Endometrium (tissue), 2 donors: Measurements from ENCODE around the gene CES4A.
"Not testable (repeated sequence)": the region's sequence is repeated elsewhere in the genome, so short reads cannot be mapped to it uniquely, and the experiment has no call there.

Experiments
- FAIRE-seq: peaks from 2 replicates; lab custom pipeline; 2012; peaks lifted over from hg19 to GRCh38; lab: Jason Lieb, UNC
- donor health status: control.
- donor health status: control.

CES4A gene

DNA sequence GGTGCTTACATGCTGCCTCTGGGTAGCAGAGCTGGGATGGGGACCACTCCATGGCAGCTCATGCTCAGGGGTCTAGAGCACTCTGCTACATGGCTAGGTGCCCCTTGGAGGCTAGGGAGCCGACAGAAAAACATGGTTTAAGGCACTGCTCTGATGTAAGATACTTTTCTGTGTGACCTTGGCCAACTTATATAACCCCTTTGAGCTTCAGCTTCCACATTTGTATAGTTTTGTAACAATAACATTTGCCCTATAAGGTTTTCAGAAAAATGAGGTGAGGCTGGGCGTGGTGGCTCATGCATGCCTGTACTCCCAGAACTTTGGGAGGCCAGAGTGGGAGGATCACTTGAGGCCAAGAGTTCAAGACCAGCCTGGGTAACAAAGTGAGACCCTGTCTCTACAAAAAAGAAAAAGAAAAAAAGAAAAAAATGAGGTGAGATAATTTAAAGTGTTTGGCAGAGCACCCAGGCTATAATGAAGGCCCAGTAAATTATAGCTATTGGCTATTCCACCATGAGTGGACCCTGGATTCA, 3.2 kb downstream of the CES4A start:
- FAIRE-seq: no peak

- not testable (repeated sequence) for FAIRE-seq
Observed at GRCh38 chr16:66993558-66993957, 5.2 kb downstream of the CES4A start.

DNA sequence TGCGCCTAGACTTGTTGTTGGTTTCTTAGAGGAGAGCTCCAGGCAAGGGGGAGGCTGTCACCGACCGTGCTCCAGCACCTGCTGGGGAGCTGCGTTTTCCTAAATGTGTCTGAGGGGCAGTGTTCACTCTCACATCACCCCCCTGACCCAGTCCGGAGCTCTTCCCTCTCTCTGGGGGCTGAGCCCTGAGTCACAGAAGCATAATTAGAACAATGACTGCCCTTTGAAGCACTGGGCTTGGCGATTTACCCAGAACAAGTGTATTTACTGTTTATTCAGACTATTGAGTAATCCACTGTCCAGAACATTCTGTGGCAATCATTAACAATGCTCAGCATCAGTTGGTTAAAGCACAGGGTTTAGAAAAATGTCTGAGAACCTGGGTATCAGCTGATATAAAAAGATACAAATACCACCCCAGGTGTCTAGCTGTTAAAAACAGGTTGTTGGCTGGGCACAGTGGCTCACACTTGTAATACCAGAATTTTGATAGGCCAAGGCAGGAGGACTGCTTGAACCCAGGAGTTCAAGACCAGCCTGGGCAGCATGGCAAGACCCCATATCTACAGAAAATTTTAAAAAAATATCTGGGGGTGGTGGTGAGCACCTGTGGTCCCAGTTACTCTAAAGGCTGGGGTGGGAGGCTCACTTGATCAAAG, 8.1 kb downstream of the CES4A start:
- FAIRE-seq: no peak

GRCh38 chr16:66996983-66997358, 8.6 kb downstream of the CES4A start:
- no peak for FAIRE-seq

DNA sequence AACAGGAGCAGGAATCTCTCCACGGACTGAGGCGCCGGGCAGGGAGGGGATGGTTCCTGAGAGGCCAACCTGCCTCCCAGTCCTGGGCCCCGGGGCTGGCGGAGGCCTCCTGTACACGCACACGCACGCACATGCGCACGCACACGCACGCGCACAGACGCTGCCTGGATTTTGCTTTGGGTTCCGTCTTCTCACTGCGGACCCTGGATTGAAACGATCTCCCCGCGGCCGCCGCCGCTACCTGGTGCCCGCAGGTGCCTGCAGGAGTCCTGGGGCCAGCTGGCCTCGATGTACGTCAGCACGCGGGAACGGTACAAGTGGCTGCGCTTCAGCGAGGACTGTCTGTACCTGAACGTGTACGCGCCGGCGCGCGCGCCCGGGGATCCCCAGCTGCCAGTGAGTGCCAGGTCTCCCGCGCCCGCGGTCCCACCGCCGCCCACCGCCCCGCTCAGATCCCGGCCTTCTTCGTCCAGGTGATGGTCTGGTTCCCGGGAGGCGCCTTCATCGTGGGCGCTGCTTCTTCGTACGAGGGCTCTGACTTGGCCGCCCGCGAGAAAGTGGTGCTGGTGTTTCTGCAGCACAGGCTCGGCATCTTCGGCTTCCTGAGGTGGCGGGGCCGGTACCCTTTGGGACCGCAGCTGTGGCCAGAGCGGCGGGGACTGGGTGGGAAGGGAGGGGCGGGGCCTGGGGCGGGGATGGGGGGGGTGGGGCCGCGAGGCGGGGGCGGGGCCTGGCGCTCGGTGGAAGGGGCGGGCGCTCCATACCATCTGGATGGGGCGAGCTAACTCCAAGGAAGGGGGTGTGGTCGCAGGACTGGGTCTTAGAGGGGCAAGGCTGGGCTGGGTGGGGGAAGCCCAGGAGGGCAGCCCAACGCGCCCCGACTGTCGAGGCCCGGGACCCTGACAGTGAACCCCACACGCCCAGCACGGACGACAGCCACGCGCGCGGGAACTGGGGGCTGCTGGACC, 12.3 kb downstream of the CES4A start:
- FAIRE-seq: no peak

DNA sequence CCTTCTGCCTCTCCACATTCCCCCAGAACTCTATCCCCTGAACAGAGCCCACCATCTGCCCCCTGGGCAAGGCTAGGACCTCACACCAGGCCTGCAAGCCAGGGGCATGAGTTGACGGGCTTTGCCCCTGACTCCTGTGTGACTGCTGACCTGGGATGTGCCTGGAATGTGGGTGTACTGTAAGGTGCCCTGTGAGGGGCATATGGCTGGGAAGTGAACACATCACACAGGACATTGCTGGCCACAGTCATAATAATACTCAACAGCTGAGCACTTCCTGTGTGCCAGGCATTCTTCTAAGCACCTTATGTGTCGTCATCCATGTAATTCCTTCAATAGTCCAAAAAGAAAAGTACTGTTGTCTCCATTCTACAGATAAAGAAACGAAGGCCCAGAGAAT, 13.3 kb downstream of the CES4A start:
- no peak for FAIRE-seq

- FAIRE-seq: no peak
Observed at GRCh38 chr16:67006930-67007658, 18.7 kb downstream of the CES4A start.

- no peak for FAIRE-seq
Observed at GRCh38 chr16:67009158-67009557, 20.8 kb downstream of the CES4A start.

DNA sequence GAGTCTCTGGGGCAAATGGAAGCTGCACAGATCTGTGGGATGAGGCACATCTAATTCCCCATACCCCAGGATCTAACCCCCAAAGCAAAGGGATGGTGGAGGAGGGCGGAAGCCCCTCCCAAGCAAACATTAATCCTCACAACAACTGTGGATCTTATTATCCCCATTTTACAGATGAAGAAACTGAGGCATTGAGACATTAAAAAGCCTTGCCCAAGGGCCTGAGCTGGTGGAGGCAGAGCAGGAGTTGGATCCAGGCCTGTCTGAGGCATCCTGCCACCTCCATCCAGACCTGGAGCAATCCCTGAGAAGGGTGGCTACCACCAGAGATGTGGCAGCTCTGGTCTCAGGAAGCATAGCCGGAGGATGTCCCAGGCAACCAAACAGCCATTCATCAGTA, 22.9 kb downstream of the CES4A start:
- FAIRE-seq: no peak

DNA sequence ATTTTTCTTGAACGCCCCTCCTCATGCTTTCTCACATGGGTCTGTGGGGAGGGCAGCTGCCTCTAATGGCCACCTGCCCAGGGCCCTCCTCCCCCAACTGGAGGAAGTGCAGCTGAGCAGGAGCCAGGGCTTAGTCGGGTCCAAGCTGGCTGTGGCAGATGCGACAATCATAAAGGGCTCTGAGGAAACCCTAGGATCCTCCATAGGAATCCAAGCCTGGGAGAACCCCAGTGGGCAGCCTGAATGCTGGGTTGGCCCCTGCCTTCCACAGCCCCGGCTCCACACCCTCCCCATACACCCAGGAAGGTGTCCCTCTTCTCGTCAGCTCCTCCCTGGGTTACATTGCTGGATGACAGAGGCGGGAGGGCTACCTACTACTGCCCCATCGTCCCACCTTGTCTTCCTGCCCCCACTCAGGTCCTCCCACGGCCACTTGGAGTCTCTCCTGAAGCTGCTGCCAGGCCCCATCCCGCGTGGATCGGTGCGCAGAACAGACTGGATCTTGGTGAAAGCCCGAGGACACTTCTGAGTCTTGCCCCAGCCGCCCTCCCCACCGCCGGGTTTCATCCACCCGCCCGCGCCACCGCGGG, 24.9 kb downstream of the CES4A start:
- no peak for FAIRE-seq

GRCh38 chr16:67013823-67014633, 25.6 kb downstream of the CES4A start:
- FAIRE-seq: no peak

DNA sequence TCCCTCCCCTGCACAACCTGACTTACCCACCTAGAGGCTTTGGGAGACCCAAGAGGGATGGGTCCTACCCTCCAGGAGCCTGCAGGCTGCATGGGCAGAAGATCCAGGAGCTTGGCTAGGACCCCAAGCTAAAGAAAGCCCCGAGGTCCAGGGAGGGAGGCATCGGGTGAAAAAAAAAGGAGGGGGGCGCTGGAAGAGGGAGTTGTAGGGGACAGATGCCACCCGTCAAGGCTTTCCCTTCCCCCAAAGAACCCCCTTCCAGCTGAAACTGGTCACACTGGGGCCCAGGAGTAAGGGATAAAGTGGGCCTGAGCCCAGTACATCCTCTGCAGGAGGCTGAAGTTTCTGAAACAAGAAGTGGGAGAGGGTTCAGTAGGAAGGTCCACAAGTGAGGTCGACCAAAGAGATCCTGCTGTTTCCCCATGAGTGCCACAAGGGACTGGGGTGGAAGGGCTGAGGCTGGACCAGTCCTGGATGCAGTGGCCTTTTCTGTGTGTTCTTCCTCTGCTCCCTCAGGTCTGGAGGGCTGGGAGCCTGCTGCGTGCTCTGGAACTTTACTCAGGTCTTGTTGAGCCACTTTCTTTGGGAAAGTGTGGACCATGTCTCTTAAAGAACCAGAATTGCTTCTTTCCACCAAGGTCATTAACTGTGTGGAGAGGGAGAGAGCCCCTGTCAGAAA, 26.4 kb downstream of the CES4A start:
- FAIRE-seq: no peak

DNA sequence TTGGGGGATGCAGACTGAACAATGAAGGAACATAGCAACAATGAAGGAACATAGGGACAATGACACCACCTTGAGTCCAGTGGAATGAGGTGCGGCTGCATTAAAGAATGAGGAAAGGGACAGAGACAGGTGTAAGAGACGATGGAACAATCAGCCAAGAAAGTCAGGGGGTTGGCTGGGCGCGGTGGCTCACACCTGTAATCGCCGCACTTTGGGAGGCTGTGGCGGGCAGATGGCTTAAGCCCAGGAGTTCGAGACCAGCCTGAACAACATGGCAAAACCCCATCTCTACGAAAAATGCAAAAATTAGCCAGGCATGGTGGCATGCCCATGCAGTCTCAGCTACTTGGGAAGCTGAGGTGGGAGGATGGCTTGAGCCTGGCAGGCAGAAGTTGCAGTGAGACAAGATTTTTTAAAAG, 26.9 kb downstream of the CES4A start:
- no peak for FAIRE-seq

DNA sequence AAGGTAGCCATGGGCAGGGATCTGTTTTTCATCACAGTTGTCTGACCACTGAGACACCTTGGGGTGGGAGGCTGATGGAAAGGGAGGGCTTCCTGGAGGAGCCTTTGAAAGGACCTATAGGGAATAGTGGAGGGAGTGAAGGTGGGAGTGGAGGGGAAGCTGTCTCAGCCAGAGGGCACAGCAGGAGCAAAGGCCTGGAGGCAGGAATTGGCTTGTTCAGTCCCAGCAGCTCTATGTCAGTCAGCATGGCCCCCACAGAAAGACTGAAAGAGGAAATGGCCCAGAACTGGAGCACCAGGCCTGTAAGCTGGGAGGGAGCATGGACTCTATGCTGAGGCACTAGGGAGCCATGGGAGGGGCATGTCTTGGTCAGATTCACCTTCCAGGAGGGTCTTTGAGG, 27.8 kb downstream of the CES4A start:
- FAIRE-seq: no peak

DNA sequence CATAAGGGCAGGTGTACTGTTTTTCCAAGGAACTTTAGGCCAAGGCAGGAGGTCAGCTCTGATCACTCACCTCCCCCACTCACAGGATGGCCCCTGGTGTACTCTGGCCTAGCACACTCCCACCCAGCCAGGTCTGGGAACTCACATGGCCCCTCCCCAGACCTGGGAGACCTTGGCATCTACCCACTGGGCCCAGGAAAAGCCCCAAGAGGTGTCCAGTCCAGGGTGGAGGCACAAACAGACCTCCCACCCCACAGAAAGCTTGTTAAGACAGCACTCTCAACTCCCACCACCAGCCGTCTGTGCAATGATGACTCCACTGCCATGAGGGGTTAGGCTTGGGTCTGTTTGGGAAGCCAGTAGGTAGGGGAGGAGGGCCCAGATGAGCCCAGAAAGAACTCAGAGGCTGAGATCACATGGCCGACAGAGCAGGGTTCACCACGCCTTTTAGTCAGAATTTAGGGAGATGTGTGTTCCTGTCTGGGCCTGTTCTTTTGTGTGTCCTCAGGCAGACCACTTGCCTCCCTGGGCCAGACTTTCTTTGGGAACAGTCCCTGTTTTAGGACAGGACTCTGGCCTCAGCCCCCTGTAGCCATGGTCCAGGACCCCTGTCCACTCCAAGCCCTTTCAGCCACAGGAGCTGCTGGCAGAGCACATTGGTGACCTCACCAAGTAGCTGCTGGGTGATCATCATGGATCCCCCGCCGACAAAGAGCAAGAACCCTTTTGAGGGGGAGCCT, 28.5 kb downstream of the CES4A start:
- FAIRE-seq: no peak

- no peak for FAIRE-seq
Observed at GRCh38 chr16:67017421-67017750, 29.0 kb downstream of the CES4A start.

GRCh38 chr16:67017810-67018488, 29.6 kb downstream of the CES4A start:
- FAIRE-seq: no peak

DNA sequence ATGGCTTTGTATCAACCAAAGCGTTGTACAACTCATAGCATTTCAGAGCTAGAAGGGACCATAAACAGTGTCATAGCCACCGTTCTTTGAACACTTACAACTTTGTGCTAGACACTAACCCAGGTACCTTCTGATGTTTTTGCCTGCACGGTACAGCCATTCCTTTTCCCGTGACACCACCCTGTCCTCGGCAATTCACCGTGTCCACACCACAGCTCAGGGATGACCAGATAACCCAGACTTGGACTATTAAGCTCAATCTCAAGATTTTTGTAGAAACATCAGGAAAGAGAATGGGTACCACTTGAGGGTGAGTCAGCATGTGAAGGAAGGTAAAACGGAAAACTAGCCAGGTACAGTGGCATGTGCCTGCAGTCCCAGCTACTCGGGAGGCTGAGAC, 30.8 kb downstream of the CES4A start:
- no peak for FAIRE-seq

- FAIRE-seq: no peak
Observed at GRCh38 chr16:67021321-67021720, 32.9 kb downstream of the CES4A start.
